ENCODE data around the gene SPR. TPM values are rescaled to one million over a fixed set of nuclear protein-coding genes. Genes with fewer than 3 reads are reported as not detected.

Gene SPR
- total RNA-seq, 5 donors from 2014 or later (not counting 1 experiment from before 2014, with no cell fraction given): 0.35 to 0.58 (median 0.39) TPM; not detected in 2

- ATAC-seq (replicated peaks in 1 of 4) (no peak), DNase-seq (peak in 1 of 35 experiments; percentile 0)
- Histone ChIP-seq H3K4me3 (ENCODE audit: control insufficient read depth in 1 of 2, extremely low read depth in 1 of 2, low read length in 1 of 2) (no peak overlapping the region), H3K27ac (ENCODE audit: low read length) (no peak overlapping the region), H3K27me3 (replicated peaks in 1 of 2; ENCODE audit: control insufficient read depth in 2 of 2, extremely low read depth in 1 of 2, insufficient read depth in 2 of 2, low read length in 1 of 2) (peaks cover 23 to 70% of the 10 kb centered on the region in 2 experiments), H3K9me3 (no peaks in the 10 kb centered on the region), H3K36me3 (ENCODE audit: control insufficient read depth in 2 of 2, extremely low read depth in 1 of 2, insufficient read depth in 1 of 2, low read length in 1 of 2) (no peaks in the 10 kb centered on the region), H3K4me1 (ENCODE audit: control insufficient read depth in 1 of 2, extremely low read depth in 1 of 2, insufficient read depth in 2 of 2, low read length in 2 of 2) (peaks cover 0 to 15% of the 10 kb centered on the region in 2 experiments)
- H3K9me3 Mint-ChIP-seq: no peaks in the 10 kb centered on the region
- peaks cover 0 to 16% (median 13%) of the 10 kb centered on the region in 3 donors for H3K4me1 Mint-ChIP-seq
- H3K27me3 Mint-ChIP-seq: peaks cover 36 to 40% of the 10 kb centered on the region in 2 donors
- H3K36me3 Mint-ChIP-seq: no peaks in the 10 kb centered on the region
- ChIA-PET CTCF (interaction anchor here (0.5 to 1.0 kb wide), 4 partner anchors 47 to 1595 kb away, joined by 3 to 6 read pairs (median 4); partner anchors contain the start of gene ZNF638 (in 1 of the 2)), POLR2A (interaction anchor here in 1 of 2 donors (0.5 kb wide), 1 partner anchor 231 kb away, joined by 3 read pairs; no protein-coding TSS in a partner anchor)
- H3K4me3 Mint-ChIP-seq: no peak overlapping the region
- WGBS (ENCODE audit: insufficient coverage): no CpG with 5 or more reads among the region's 4 CpGs
- H3K27ac Mint-ChIP-seq: no peak overlapping the region
These were observed 39.2 kb downstream of the SPR start for GRCh38 chr2:72926368-72926767.

- 40% methylated on average over 4 of the region's 6 CpGs for WGBS (ENCODE audit: insufficient coverage)
These were observed 39.7 kb downstream of the SPR start for GRCh38 chr2:72926811-72927465.

GRCh38 chr2:72927619-72928550 is 40.7 kb downstream of the SPR start:
- ATAC-seq (replicated peaks in 1 of 4) (no peak), DNase-seq (no peak)
- WGBS (ENCODE audit: insufficient coverage): 64% methylated on average over 6 of the region's 8 CpGs
- Histone ChIP-seq H3K27ac (ENCODE audit: low read length) (no peak overlapping the region), H3K9me3 (no peaks in the 10 kb centered on the region), H3K4me3 (ENCODE audit: control insufficient read depth in 1 of 2, extremely low read depth in 1 of 2, low read length in 1 of 2) (no peak overlapping the region), H3K4me1 (ENCODE audit: control insufficient read depth in 1 of 2, extremely low read depth in 1 of 2, insufficient read depth in 2 of 2, low read length in 2 of 2) (peaks cover 0 to 15% of the 10 kb centered on the region in 2 experiments), H3K27me3 (replicated peaks in 1 of 2; ENCODE audit: control insufficient read depth in 2 of 2, extremely low read depth in 1 of 2, insufficient read depth in 2 of 2, low read length in 1 of 2) (peaks cover 16 to 76% of the 10 kb centered on the region in 2 experiments), H3K36me3 (ENCODE audit: control insufficient read depth in 2 of 2, extremely low read depth in 1 of 2, insufficient read depth in 1 of 2, low read length in 1 of 2) (no peaks in the 10 kb centered on the region)
- no peak overlapping the region for H3K4me3 Mint-ChIP-seq
- peaks cover 21 to 26% of the 10 kb centered on the region in 2 donors for H3K27me3 Mint-ChIP-seq
- ChIA-PET CTCF (no interaction called here), POLR2A (no interaction called here)
- H3K36me3 Mint-ChIP-seq: no peaks in the 10 kb centered on the region
- H3K4me1 Mint-ChIP-seq: peaks cover 0 to 16% (median 13%) of the 10 kb centered on the region in 3 donors
- no peaks in the 10 kb centered on the region for H3K9me3 Mint-ChIP-seq
- no peak overlapping the region for H3K27ac Mint-ChIP-seq

More at GRCh38 chr2:72926811-72927465, 39.7 kb downstream of the SPR start:
- Mint-ChIP-seq H3K9me3 (no peaks in the 10 kb centered on the region), H3K4me1 (peaks cover 0 to 16% (median 13%) of the 10 kb centered on the region in 3 donors), H3K4me3 (no peak overlapping the region), H3K27me3 (peaks cover 30 to 34% of the 10 kb centered on the region in 2 donors), H3K27ac (no peak overlapping the region), H3K36me3 (no peaks in the 10 kb centered on the region)
- peaks cover 18 to 73% of the 10 kb centered on the region in 2 experiments for H3K27me3 ChIP-seq (replicated peaks in 1 of 2; ENCODE audit: control insufficient read depth in 2 of 2, extremely low read depth in 1 of 2, insufficient read depth in 2 of 2, low read length in 1 of 2)
- ChIA-PET POLR2A (interaction anchor here in 1 of 2 donors (0.5 kb wide), 1 partner anchor 231 kb away, joined by 3 read pairs; no protein-coding TSS in a partner anchor), CTCF (interaction anchor here (0.6 to 0.9 kb wide), 2 partner anchors 47 to 72 kb away, joined by 3 to 4 read pairs; no protein-coding TSS in a partner anchor)
- DNase-seq: no peak
- peaks cover 0 to 15% of the 10 kb centered on the region in 2 experiments for H3K4me1 ChIP-seq (ENCODE audit: control insufficient read depth in 1 of 2, extremely low read depth in 1 of 2, insufficient read depth in 2 of 2, low read length in 2 of 2)
- no peak overlapping the region for H3K27ac ChIP-seq (ENCODE audit: low read length)
- no peak for ATAC-seq (replicated peaks in 1 of 4)
- no peaks in the 10 kb centered on the region for H3K9me3 ChIP-seq
- H3K4me3 ChIP-seq (ENCODE audit: control insufficient read depth in 1 of 2, extremely low read depth in 1 of 2, low read length in 1 of 2): no peak overlapping the region
- no peaks in the 10 kb centered on the region for H3K36me3 ChIP-seq (ENCODE audit: control insufficient read depth in 2 of 2, extremely low read depth in 1 of 2, insufficient read depth in 1 of 2, low read length in 1 of 2)

- no CpG with 5 or more reads among the region's 1 CpG for WGBS (ENCODE audit: insufficient coverage)
- no peak overlapping the region for H3K27ac ChIP-seq (ENCODE audit: low read length)
- H3K4me1 Mint-ChIP-seq: peaks cover 0 to 8% (median 7%) of the 10 kb centered on the region in 3 donors
- H3K9me3 ChIP-seq: no peaks in the 10 kb centered on the region
- H3K4me3 ChIP-seq (ENCODE audit: control insufficient read depth in 1 of 2, extremely low read depth in 1 of 2, low read length in 1 of 2): no peak overlapping the region
- ChIA-PET POLR2A (no interaction called here), CTCF (no interaction called here)
- H3K36me3 Mint-ChIP-seq: no peaks in the 10 kb centered on the region
- no peaks in the 10 kb centered on the region for H3K36me3 ChIP-seq (ENCODE audit: control insufficient read depth in 2 of 2, extremely low read depth in 1 of 2, insufficient read depth in 1 of 2, low read length in 1 of 2)
- DNase-seq (no peak), ATAC-seq (replicated peaks in 1 of 4) (no peak)
- peaks cover 0 to 10% of the 10 kb centered on the region in 2 experiments for H3K4me1 ChIP-seq (ENCODE audit: control insufficient read depth in 1 of 2, extremely low read depth in 1 of 2, insufficient read depth in 2 of 2, low read length in 2 of 2)
- H3K9me3 Mint-ChIP-seq: no peaks in the 10 kb centered on the region
- no peak overlapping the region for H3K4me3 Mint-ChIP-seq
- peaks cover 9 to 16% of the 10 kb centered on the region in 2 donors for H3K27me3 Mint-ChIP-seq
- H3K27ac Mint-ChIP-seq: no peak overlapping the region
- H3K27me3 ChIP-seq (replicated peaks in 1 of 2; ENCODE audit: control insufficient read depth in 2 of 2, extremely low read depth in 1 of 2, insufficient read depth in 2 of 2, low read length in 1 of 2): peaks cover 11 to 75% of the 10 kb centered on the region in 2 experiments
These were observed 41.8 kb downstream of the SPR start for GRCh38 chr2:72929010-72929409.

GRCh38 chr2:72931280-72931910 is 44.2 kb downstream of the SPR start:
- no peak overlapping the region for H3K4me3 ChIP-seq (ENCODE audit: control insufficient read depth in 1 of 2, extremely low read depth in 1 of 2, low read length in 1 of 2)
- 72% methylated on average over 7 of the region's 14 CpGs for WGBS (ENCODE audit: insufficient coverage)
- H3K36me3 Mint-ChIP-seq: no peaks in the 10 kb centered on the region
- CTCF ChIA-PET: no interaction called here
- peak in 1 of 35 experiments; percentile 11 for DNase-seq
- no peak for ATAC-seq (replicated peaks in 1 of 4)
- H3K27me3 Mint-ChIP-seq: peaks cover 12 to 20% of the 10 kb centered on the region in 2 donors
- H3K36me3 ChIP-seq (ENCODE audit: control insufficient read depth in 2 of 2, extremely low read depth in 1 of 2, insufficient read depth in 1 of 2, low read length in 1 of 2): no peaks in the 10 kb centered on the region
- no peaks in the 10 kb centered on the region for H3K9me3 Mint-ChIP-seq
- peaks cover 8 to 66% of the 10 kb centered on the region in 2 experiments for H3K27me3 ChIP-seq (replicated peaks in 1 of 2; ENCODE audit: control insufficient read depth in 2 of 2, extremely low read depth in 1 of 2, insufficient read depth in 2 of 2, low read length in 1 of 2)
- H3K4me1 Mint-ChIP-seq: no peaks in the 10 kb centered on the region
- no peaks in the 10 kb centered on the region for H3K9me3 ChIP-seq
- no peak overlapping the region for H3K27ac ChIP-seq (ENCODE audit: low read length)
- H3K4me3 Mint-ChIP-seq: no peak overlapping the region
- no peak overlapping the region for H3K27ac Mint-ChIP-seq
- POLR2A ChIA-PET: no interaction called here
- H3K4me1 ChIP-seq (ENCODE audit: control insufficient read depth in 1 of 2, extremely low read depth in 1 of 2, insufficient read depth in 2 of 2, low read length in 2 of 2): no peaks in the 10 kb centered on the region
